H54 (cell line): ENCODE measurements around the gene SPNS2.

ENCODE experiments used
- DNase-seq: peaks from one replicate; pipeline ENCODE4 v3.0.0; 2011; ENCODE audit warnings: low spot score, mixed read lengths; ENCODE audit not compliant: insufficient read length
- FAIRE-seq: peaks from 3 replicates; lab custom pipeline; 2011; peaks lifted over from hg19 to GRCh38; lab: Jason Lieb, UNC
- POLR2A ChIP-seq: IDR thresholded peaks from 2 replicates; pipeline ENCODE4 v1.6.1; 2011; ENCODE audit warnings: low read depth, mild to moderate bottlenecking, low read length

Gene SPNS2

GRCh38 chr17:4555873-4556759 lies 57.4 kb downstream of the SPNS2 start:
- DNase-seq (no peak), FAIRE-seq (no peak)
- no peak for TF ChIP-seq POLR2A

- DNase-seq: no peak
- no peak for FAIRE-seq
- TF ChIP-seq POLR2A: no peak
Observed at GRCh38 chr17:4556996-4557395, 58.3 kb downstream of the SPNS2 start.

DNA sequence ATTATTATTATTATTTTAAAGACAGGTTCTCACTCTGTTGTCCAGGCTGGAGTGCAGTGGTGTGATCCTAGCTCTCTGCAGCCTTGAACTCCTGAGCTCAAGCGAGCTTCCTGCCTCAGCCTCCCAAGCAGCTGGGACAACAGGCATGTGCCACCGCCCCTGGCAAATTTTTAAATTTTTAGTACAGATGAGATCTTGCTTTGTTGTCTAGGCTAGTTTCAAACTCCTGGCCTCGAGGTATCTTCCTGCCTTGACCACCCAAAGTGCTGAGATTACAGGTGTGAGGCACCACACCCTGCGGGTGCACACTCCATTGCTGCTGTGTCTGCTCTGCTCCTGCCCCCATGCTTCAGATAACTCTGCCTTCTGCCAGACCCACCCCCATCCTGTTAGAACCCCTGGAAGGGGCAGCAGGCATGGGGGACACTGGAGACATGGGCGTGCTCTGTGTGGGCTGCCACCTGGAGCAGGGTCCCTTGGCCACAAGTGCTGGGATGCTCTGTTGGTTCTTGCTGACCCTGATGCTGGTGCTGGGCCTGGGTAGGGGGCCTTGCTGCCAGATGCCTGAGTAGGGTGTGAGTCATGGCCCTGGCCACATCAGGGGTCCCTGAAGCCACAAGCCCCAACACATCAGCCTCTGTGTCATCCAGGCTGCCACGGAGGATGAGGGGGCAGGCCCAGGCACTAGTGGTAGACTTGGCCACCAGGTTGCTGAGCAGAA lies 59.1 kb downstream of the SPNS2 start:
- FAIRE-seq (no peak), DNase-seq (no peak)
- TF ChIP-seq POLR2A: no peak

- TF ChIP-seq POLR2A: no peak
- no peak for FAIRE-seq
- DNase-seq: no peak
Observed at GRCh38 chr17:4558347-4558971, 59.8 kb downstream of the SPNS2 start.

DNA sequence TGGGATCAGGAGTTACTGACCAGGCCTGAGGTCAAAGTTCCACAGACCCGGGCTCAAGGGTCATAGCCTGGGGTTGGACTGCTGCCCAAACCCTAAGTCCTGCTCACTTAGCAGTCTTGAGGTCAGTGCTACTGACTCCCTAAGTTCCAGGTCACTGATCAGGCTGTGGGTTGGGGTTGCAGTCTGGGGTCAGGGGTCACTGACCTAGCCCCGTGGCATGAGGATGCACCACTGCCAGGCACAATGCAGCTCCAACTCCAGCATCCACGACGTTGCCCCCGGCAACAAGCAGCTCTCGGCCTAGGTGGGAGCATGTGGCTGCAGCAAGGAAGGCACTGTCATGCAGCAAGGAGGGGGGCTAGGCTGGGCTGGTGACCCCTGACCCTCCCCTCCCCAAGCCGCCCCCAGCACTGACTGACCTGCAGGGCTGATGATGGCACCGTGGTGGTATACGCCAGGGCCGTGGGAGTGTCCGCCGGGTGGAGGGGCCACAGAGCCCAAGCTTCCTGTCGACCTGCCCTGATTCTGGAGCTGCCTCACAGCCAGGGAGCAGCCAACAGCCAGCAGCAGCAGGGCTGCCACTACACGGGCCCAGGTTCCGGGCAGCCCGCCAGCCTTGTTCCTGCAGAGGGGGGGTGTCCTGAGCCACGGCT lies 60.6 kb downstream of the SPNS2 start:
- DNase-seq (no peak), FAIRE-seq (no peak)
- TF ChIP-seq POLR2A: no peak

- DNase-seq (no peak), FAIRE-seq (no peak)
- no peak for TF ChIP-seq POLR2A
Observed at GRCh38 chr17:4559966-4560365, 61.3 kb downstream of the SPNS2 start.

GRCh38 chr17:4560421-4560820 lies 61.7 kb downstream of the SPNS2 start, which contains the start of gene GGT6:
Gene GGT6 (minus strand): TSS chr17:4560577. CDS start chr17:4560521, 56 bp downstream.
- DNase-seq (no peak), FAIRE-seq (no peak)
- no peak for TF ChIP-seq POLR2A

GRCh38 chr17:4560837-4561256 lies 62.2 kb downstream of the SPNS2 start:
- DNase-seq (no peak), FAIRE-seq (no peak)
- no peak for TF ChIP-seq POLR2A

- DNase-seq (no peak), FAIRE-seq (no peak)
- no peak for TF ChIP-seq POLR2A
Observed at GRCh38 chr17:4562015-4562969, 63.6 kb downstream of the SPNS2 start.

DNA sequence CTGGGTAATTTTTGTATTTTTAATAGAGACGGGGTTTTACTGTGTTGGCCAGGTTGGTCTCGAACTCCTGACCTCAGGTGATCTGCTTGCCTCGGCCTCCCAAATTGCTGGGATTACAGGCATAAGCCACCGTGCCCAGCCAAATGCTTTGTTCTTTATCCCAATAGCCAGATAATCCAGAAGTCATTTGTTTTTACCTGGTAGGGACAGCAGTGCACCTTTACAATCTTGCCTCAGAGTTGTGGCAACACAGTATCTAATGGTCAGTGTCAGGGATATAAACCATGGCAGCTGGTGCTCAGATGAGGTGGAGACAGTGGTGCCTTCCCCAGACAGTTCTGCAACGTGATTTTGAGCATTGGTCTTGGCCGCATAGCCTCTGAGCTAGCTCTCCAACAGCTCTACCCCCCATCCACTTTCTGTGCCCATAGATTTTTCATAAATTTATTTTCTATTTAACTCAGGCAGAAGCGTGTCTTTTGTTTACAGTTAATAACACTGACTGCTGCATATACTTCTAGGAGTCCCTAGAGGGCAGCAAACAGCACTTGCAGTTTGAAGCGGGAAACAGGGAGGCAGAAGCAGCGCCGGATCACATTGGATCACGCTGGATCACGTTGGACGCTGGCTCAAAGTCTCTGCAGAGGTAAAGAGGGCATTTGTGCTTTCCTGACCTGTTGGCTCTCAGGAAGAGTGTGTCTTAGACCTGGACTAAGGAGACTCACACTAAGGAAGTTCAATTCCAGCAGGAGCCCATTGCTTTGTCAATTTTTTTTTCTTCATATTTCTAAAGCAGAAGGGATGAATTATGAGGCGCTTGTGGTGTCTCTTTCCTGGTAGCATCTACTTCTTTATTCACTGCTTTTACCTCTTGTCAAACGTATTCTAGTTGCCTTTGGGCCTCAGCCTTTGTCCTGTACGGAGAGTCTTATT lies 66.8 kb downstream of the SPNS2 start:
- DNase-seq (peak; percentile 80), FAIRE-seq (peak; percentile 57)
- TF ChIP-seq POLR2A: no peak

GRCh38 chr17:4566785-4567184 lies 68.1 kb downstream of the SPNS2 start:
- peak; percentile 60 for FAIRE-seq
- no peak for TF ChIP-seq POLR2A
- peak; percentile 83 for DNase-seq
